Activated T-helper 2 cell treated with anti-CD3 and anti-CD28 coated beads, Interferon-gamma antibody, Interleukin-2, Interleukin-4, amounts not matched to agents 10 μg/mL and 5 μg/mL and 100 μg/mL, durations not matched to agents 14 hours and 24 hours and 36 hours (primary cell): ENCODE data around the gene OR10Z1. TPM values are rescaled to one million over a fixed set of nuclear protein-coding genes. Genes with fewer than 3 reads are reported as not detected.

ENCODE experiments used
- DNase-seq: peaks from one replicate; pipeline ENCODE4 v3.0.0; 2021; ENCODE audit warnings: low spot score
- H3K27ac Mint-ChIP-seq: one replicate; pipeline ENCODE4 v1.8.0; 2021; ENCODE audit warnings: mixed read lengths
- H3K27me3 Mint-ChIP-seq: one replicate; pipeline ENCODE4 v1.8.0; 2021; ENCODE audit warnings: low read depth, mixed read lengths
- H3K36me3 Mint-ChIP-seq: one replicate; pipeline ENCODE4 v1.8.0; 2021; ENCODE audit warnings: low read depth, mixed read lengths
- H3K4me1 Mint-ChIP-seq: one replicate; pipeline ENCODE4 v1.8.0; 2021; ENCODE audit warnings: low read depth, mixed read lengths
- H3K4me3 Mint-ChIP-seq: one replicate; pipeline ENCODE4 v1.8.0; 2021; ENCODE audit warnings: low read depth, mild to moderate bottlenecking, moderate library complexity, mixed read lengths
- H3K9me3 Mint-ChIP-seq: one replicate; pipeline ENCODE4 v1.8.0; 2021; ENCODE audit warnings: mixed read lengths
- intact Hi-C: fragments of 100-400 bp; cut with micrococcal nuclease; formaldehyde crosslinking; loops from one replicate; pipeline ENCODE4 v1.15.1; 2023
- total RNA-seq: library from RNA; stranded (reverse); gene quantifications from 2 replicates; pipeline ENCODE4 v1.2.3, GENCODE V29; 2022

The OR10Z1 gene, protein sequence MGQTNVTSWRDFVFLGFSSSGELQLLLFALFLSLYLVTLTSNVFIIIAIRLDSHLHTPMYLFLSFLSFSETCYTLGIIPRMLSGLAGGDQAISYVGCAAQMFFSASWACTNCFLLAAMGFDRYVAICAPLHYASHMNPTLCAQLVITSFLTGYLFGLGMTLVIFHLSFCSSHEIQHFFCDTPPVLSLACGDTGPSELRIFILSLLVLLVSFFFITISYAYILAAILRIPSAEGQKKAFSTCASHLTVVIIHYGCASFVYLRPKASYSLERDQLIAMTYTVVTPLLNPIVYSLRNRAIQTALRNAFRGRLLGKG
- not detected in 2 replicates for total RNA-seq

DNA sequence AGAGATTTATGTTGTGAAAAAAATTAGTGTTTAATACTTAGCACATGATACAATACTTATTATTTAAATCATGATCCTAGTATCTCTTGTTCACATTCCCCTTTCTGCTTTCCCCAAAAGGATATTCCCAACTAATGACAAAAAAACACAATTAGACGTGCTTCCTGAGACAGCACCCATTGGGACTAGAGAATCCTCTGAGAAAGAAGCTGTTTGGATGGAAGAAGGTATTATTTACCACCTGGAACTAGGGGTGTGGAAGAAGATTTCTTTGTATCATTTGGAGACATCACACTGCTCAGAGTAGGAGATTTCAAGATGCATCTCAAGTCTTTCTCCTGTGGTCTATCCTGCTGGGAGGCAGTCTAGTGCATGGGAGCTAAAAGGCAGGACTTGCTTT lies at the start of gene OR10Z1:
TSS of gene OR10Z1 (plus strand) at position 301 of the 400 bp plus-strand sequence. CDS start 1,171 bp downstream, outside the sequence.
- H3K4me3 Mint-ChIP-seq, result no peak within 1 kb of the TSS
- intact Hi-C loops, result no loop called here
- DNase-seq, result no peak
- no peak within 1 kb of the TSS for H3K27ac Mint-ChIP-seq
- no peaks in the 10 kb centered on the region for H3K36me3 Mint-ChIP-seq
- no peaks in the 10 kb centered on the region for H3K9me3 Mint-ChIP-seq
- H3K4me1 Mint-ChIP-seq, result no peaks in the 10 kb centered on the region
- peaks cover 3% of the 10 kb centered on the region for H3K27me3 Mint-ChIP-seq

DNA sequence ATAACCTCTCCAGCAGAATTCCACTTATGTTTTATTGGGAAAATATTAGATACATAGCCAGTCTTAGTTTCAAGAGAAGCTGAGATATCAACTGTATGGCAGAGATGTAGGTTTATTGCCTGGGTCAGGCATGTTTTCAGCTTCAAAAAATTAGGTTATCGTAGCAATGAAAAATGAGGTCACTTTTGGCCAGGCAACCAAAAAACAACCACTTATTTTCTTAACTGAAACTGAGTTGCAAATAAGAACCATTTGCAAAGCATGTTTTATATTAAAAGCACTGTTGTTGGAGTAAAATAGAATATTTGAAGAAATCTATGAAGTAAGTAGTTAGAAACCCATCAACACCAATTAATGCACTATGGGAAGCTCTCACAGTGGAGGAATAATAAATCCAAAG lies 45.4 kb upstream of the OR10Z1 start:
- H3K36me3 Mint-ChIP-seq, result no peaks in the 10 kb centered on the region

DNA sequence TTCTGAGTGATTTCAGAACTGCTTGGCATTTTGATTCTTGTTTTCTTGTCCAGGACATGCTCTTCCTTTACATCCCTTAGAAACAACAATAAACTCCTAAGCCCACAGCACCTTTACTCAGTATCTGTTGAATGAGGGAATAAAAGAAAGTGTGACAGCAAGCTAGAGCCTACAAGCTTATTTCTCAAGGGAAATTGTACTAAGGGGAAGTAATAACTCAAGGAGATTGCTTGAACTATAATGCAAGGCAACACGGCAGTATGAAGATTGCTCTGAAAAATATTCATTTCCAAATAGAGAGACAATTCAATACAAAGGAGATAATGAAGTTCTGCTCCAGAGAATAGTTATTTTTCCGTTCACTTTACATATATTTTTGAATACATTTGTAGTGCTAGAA lies 41.2 kb upstream of the OR10Z1 start:
- H3K4me1 Mint-ChIP-seq, result no peaks in the 10 kb centered on the region
- H3K27me3 Mint-ChIP-seq, result no peaks in the 10 kb centered on the region
- H3K27ac Mint-ChIP-seq, result no peak overlapping the region
- no peak for DNase-seq
- H3K36me3 Mint-ChIP-seq, result no peaks in the 10 kb centered on the region
- H3K9me3 Mint-ChIP-seq, result no peaks in the 10 kb centered on the region
- intact Hi-C loops, result no loop called here
- H3K4me3 Mint-ChIP-seq, result no peak overlapping the region

More for the DNA sequence above, 45.4 kb upstream of the OR10Z1 start:
- no peaks in the 10 kb centered on the region for H3K4me1 Mint-ChIP-seq
- no peak for DNase-seq
- intact Hi-C loops, result no loop called here
- no peaks in the 10 kb centered on the region for H3K9me3 Mint-ChIP-seq
- H3K27me3 Mint-ChIP-seq, result no peaks in the 10 kb centered on the region
- no peak overlapping the region for H3K27ac Mint-ChIP-seq
- no peak overlapping the region for H3K4me3 Mint-ChIP-seq

DNA sequence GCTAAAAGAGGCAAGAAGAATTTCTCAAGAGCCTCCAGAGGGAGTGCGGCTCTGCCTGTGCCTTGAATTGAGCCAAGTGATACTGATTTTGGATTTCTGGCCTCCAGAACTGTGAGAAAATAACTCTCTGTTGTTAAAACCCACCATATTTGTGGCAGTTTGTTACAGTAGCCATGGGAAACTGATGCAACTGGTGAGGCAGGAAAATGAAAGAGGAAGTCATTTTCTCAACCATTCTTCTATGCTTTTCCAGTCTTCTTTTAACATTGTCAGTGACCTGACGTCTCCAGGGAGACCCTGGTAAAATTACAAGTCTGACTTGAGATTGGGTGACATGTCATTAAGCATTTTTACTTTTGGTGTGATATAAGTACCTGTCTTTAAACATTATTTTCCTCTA lies 40.5 kb upstream of the OR10Z1 start:
- H3K4me3 Mint-ChIP-seq, result no peak overlapping the region
- no peaks in the 10 kb centered on the region for H3K4me1 Mint-ChIP-seq
- no peak for DNase-seq
- intact Hi-C loops, result no loop called here
- no peaks in the 10 kb centered on the region for H3K27me3 Mint-ChIP-seq
- no peaks in the 10 kb centered on the region for H3K36me3 Mint-ChIP-seq
- H3K9me3 Mint-ChIP-seq, result no peaks in the 10 kb centered on the region
- no peak overlapping the region for H3K27ac Mint-ChIP-seq

DNA sequence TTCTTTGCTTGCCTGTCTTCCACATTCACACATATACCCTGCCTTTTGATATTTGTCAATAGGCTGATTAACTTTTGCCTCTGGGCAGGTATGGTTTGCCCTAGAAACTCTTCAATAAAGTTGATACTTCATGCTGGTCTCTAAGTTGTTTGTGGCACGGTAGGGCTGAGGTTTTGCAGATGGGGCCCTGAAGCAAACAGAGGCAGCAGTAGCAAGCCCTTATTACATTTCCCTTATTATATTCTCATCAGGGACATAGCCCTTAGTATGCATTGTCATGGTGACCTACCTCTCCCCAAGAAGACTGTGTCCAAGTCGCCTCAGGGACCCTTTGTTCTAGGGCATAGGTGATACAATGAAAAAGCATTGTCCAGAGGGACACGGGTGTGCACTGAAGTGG lies 34.6 kb upstream of the OR10Z1 start, which contains the start of gene OR6P1:
TSS of gene OR6P1 (minus strand) at position 101 of the 400 bp plus-strand sequence. CDS start 6,976 bp downstream, outside the sequence.
- no peak within 1 kb of the TSS for H3K27ac Mint-ChIP-seq
- H3K9me3 Mint-ChIP-seq, result no peaks in the 10 kb centered on the region
- peaks cover 7% of the 10 kb centered on the region for H3K27me3 Mint-ChIP-seq
- DNase-seq, result no peak
- intact Hi-C loops, result no loop called here
- no peaks in the 10 kb centered on the region for H3K4me1 Mint-ChIP-seq
- no peak within 1 kb of the TSS for H3K4me3 Mint-ChIP-seq
- no peaks in the 10 kb centered on the region for H3K36me3 Mint-ChIP-seq

DNA sequence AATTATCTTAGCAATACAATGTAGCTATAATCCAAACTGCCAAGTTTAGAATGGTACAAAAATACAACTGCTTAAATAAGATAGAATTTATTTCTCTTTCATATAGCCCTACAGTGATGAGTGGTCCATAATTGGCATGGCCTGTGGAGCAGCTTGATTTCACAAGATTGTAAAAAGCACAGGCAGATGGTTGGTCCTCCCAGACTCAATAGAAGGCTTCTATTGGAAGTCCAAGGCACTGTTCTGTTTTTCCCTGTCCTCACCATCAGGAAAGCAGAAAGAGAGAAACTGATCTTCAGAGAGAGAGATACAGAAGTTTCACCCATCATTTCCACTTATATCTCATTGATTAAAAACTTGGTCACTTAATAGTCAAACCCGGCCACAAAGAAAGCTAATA lies 32.8 kb upstream of the OR10Z1 start:
- peaks cover 7% of the 10 kb centered on the region for H3K27me3 Mint-ChIP-seq

DNA sequence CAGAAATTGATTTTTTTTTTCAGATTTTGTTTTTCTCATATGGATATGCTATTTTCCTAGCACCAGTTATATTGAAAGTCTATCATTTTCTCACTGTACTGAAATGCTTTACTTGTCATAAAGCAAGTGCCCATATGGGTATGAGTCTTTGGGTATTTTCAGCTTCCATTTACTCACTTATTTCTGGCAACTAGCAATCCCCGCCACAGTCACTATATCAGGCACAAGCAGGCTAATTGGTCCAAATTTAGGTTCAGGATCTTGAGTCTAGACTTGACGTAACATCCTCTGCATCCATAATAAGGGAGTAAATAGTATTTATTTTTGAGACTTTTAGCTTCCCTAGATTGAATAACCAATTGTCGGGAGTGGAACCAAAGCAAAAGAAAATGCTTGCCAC lies 27.5 kb upstream of the OR10Z1 start:
- Mint-ChIP-seq H3K4me3 (no peak overlapping the region), H3K9me3 (no peaks in the 10 kb centered on the region), H3K27me3 (peaks cover 2% of the 10 kb centered on the region), H3K27ac (no peak overlapping the region), H3K4me1 (peaks cover 2% of the 10 kb centered on the region), H3K36me3 (no peaks in the 10 kb centered on the region)
- no peak for DNase-seq
- intact Hi-C loops, result no loop called here

More for the DNA sequence above, 32.8 kb upstream of the OR10Z1 start:
- Mint-ChIP-seq H3K27ac (no peak overlapping the region), H3K9me3 (no peaks in the 10 kb centered on the region), H3K4me1 (no peaks in the 10 kb centered on the region), H3K4me3 (no peak overlapping the region), H3K36me3 (no peaks in the 10 kb centered on the region)
- intact Hi-C loops, result no loop called here
- DNase-seq, result no peak

DNA sequence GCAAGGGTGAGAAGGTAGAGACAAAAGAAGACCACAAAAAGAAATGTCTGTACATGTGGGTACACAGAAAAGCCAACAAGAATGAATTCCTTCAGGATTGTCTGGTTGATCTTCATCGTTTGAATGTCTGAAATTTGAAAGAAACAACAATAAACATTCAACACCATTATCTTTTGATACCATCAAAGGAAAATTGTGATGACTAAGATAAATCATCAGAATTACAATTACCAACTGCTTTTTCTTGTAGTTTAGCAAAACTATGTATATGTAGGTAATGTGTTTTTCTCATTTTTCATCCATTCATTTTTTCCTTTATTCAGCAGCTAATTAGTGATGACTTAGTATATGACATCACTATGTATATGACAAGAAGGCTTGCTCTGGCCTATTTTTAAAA lies 25.3 kb upstream of the OR10Z1 start, which contains the start of gene OR10X1:
TSS of gene OR10X1 (minus strand) at position 167 of the 400 bp plus-strand sequence. CDS start at position 167, 0 bp downstream.
- Mint-ChIP-seq H3K9me3 (no peaks in the 10 kb centered on the region), H3K4me3 (no peak within 1 kb of the TSS), H3K36me3 (no peaks in the 10 kb centered on the region), H3K27me3 (peaks cover under 1% of the 10 kb centered on the region), H3K27ac (no peak within 1 kb of the TSS), H3K4me1 (peaks cover 2% of the 10 kb centered on the region)
- no peak for DNase-seq
- intact Hi-C loops, result no loop called here

DNA sequence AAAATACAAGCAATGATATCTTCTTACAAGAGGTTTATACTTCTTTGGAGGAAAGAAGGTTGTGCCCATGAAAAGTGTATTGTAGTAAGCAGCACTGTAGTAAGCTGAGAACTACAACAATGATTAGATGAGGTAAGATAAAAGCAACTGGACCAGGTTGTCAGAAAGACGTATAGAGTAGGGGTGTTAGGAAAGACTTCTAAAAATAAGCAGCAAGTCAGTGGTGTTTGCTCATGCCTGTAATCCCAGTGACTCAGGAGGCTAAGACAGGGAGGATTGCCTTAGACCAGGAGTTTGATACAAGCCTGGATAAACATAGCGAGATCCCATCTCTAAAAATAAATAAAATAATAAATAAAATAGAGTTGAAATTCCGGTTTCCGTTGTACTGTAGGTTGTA lies 21.1 kb upstream of the OR10Z1 start:
- Mint-ChIP-seq H3K27ac (no peak overlapping the region), H3K36me3 (no peaks in the 10 kb centered on the region), H3K4me1 (peaks cover 2% of the 10 kb centered on the region), H3K4me3 (no peak overlapping the region), H3K27me3 (no peaks in the 10 kb centered on the region), H3K9me3 (no peaks in the 10 kb centered on the region)
- no peak for DNase-seq
- intact Hi-C loops, result no loop called here

DNA sequence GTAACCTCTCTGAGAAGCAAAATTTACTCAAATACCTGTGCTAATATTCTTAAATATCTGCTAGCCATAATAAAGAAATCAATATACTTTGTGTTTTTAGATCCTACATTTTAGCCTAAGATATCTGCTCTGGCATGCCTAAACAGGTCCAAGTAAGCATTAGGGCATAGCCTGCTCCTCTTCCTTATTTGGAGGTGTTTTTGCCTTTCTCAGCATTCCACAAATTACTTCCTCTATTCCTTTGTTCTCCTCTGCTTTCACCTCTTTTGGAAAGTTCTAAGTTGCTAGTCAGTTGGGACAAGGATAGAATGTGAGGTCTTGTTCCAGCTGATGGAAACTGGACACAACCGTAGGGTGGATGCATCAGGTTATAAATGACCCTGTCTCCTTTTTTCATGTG lies 18.1 kb upstream of the OR10Z1 start:
- intact Hi-C loops, result no loop called here
- no peaks in the 10 kb centered on the region for H3K27me3 Mint-ChIP-seq

DNA sequence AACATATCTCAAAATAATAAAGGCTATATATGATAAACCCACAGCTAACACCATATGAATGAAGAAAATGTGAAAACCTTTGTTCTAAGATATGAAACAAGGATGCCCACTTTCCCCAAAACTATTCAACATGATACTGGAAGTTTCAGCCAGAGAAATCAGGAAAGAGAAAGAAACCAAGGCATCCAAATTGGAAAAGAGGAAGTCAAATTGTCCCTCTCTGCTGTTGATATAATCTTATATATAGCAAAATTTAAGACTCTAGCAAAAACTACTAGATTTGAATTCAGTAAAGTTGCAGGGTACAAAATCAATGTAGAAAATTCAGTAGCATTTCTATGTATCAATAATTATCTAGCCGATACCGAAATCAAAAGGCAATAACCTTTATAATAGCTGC lies 4.3 kb upstream of the OR10Z1 start:
- intact Hi-C loops, result no loop called here
- DNase-seq, result no peak
- H3K9me3 Mint-ChIP-seq, result peaks cover 9% of the 10 kb centered on the region
- no peaks in the 10 kb centered on the region for H3K4me1 Mint-ChIP-seq
- H3K27ac Mint-ChIP-seq, result no peak overlapping the region
- H3K4me3 Mint-ChIP-seq, result no peak overlapping the region
- H3K27me3 Mint-ChIP-seq, result peaks cover 3% of the 10 kb centered on the region
- H3K36me3 Mint-ChIP-seq, result no peaks in the 10 kb centered on the region

More for the DNA sequence above, 18.1 kb upstream of the OR10Z1 start:
- no peaks in the 10 kb centered on the region for H3K4me1 Mint-ChIP-seq
- no peaks in the 10 kb centered on the region for H3K36me3 Mint-ChIP-seq
- H3K4me3 Mint-ChIP-seq, result no peak overlapping the region
- H3K27ac Mint-ChIP-seq, result no peak overlapping the region
- H3K9me3 Mint-ChIP-seq, result no peaks in the 10 kb centered on the region
- no peak for DNase-seq

DNA sequence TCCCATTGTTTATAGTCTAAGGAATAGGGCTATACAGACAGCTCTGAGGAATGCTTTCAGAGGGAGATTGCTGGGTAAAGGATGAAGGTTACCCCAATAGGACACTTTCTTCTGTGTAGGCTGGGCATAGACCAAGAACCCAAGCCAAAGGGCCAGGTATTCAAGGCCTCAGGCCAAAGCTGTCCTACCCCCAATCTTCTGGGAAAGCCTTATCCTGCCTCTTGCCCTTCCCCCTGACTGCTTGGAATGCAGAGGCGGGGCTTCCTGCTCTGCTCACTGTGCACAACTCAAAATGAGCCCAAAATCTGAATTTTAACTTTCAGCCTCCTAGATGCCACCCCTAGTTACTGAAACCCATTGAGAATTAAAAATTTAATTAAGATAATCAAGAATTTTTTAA lies 2.2 kb downstream of the OR10Z1 start:
- Mint-ChIP-seq H3K36me3 (no peaks in the 10 kb centered on the region), H3K4me3 (no peak overlapping the region), H3K27me3 (peaks cover 6% of the 10 kb centered on the region), H3K27ac (no peak overlapping the region), H3K9me3 (no peaks in the 10 kb centered on the region), H3K4me1 (no peaks in the 10 kb centered on the region)
- intact Hi-C loops, result no loop called here
- no peak for DNase-seq

DNA sequence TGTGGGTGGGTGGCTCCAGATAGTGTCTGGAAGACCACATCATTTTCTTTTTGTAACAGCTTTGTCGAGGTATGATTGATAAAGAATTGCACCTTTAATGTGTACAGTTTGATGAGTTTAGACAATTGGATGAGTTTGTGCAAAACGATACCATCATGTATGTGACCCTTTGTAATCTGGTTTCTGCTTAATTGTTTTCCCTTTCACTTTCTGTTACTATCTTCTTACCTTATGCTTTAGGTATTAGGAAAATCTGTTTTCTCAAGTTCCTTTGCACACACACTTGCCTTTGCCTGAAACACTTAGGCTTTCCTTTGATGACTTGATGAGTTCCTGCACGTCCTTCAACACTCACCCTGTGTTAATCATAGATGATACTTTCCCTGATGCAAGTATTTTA lies 6.8 kb downstream of the OR10Z1 start:
- no peak overlapping the region for H3K27ac Mint-ChIP-seq
- no peaks in the 10 kb centered on the region for H3K4me1 Mint-ChIP-seq
- H3K27me3 Mint-ChIP-seq, result peaks cover 9% of the 10 kb centered on the region
- no peaks in the 10 kb centered on the region for H3K9me3 Mint-ChIP-seq
- intact Hi-C loops, result no loop called here
- DNase-seq, result no peak
- H3K36me3 Mint-ChIP-seq, result no peaks in the 10 kb centered on the region
- H3K4me3 Mint-ChIP-seq, result no peak overlapping the region
